ENCODE data around the gene FAM174A. TPM values are rescaled to one million over a fixed set of nuclear protein-coding genes. Genes with fewer than 3 reads are reported as not detected.

The FAM174A gene
- total RNA-seq, 2 donors from 2014 or later, result 18.1 to 30.9 TPM

DNA sequence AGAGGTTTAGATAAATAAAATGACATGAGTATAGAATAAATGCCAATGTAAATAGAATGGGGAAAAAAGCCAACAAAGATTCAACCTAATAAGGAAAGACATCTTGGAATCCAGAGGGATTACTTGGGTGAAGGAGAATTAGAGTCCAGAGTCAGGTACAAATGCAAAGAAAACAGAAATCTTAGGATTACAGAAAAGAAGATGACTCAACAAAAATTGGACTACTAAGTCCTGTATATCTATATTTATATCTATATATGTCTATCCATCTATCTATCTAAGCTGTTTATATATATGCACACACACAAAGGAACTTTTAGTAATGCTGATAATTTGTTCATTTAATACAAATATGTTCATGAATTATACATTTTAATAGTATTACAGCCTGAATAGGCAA lies 27.6 kb downstream of the FAM174A start:
- no peak for TF ChIP-seq POLR2A (IDR thresholded peaks at IDR 0.05)
- TF ChIP-seq, protein P1, sequence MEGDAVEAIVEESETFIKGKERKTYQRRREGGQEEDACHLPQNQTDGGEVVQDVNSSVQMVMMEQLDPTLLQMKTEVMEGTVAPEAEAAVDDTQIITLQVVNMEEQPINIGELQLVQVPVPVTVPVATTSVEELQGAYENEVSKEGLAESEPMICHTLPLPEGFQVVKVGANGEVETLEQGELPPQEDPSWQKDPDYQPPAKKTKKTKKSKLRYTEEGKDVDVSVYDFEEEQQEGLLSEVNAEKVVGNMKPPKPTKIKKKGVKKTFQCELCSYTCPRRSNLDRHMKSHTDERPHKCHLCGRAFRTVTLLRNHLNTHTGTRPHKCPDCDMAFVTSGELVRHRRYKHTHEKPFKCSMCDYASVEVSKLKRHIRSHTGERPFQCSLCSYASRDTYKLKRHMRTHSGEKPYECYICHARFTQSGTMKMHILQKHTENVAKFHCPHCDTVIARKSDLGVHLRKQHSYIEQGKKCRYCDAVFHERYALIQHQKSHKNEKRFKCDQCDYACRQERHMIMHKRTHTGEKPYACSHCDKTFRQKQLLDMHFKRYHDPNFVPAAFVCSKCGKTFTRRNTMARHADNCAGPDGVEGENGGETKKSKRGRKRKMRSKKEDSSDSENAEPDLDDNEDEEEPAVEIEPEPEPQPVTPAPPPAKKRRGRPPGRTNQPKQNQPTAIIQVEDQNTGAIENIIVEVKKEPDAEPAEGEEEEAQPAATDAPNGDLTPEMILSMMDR (IDR thresholded peaks at IDR 0.05), result no peak
- H3K4me1 ChIP-seq, result no peaks in the 10 kb centered on the region
- ATAC-seq (no peak), DNase-seq (no peak)
- no peak overlapping the region for H3K4me3 ChIP-seq
- H3K36me3 ChIP-seq (replicated peaks in 1 of 2; ENCODE audit: insufficient read depth in 1 of 2, low read depth in 2 of 2), result no peaks in the 10 kb centered on the region
- intact Hi-C loops (cut with DNase I), result no loop called here
- H3K27me3 ChIP-seq, result no peaks in the 10 kb centered on the region
- no peaks in the 10 kb centered on the region for H3K9me3 ChIP-seq
- H3K27ac ChIP-seq, result no peak overlapping the region

DNA sequence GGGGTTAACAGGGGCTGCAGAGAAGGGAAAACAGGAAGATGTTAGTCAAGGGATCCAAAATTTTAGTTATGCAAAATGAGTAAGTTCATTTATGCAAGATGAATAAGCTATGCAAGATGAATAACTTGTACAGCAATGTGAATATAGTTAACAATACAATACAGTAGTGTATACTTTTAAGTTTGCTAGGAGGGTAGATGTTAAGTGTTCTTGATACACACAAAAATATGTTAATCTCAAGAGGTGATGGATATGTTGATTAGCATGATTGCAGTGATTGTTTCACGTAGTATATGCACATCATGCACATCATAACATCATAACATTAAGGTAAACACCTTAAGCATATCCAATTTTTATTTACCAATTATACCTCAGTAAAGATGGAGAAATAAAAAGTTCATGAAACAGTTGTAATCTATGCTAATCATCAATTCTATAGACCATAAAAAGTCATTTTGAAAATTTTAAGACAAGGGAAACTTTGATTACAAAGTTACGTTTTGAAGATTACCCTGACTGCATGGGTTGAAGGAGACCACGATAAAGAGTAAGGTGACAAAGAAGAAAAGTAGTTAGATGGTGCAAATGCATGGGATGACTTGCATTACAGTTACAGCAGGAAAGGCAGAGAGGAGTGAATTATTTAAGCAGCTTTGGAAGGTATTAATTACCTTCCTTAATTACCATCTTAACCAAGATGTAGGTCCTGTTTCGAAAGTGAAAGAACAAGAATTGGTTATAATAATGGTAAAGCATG lies 31.4 kb downstream of the FAM174A start:
- intact Hi-C loops (cut with DNase I), result no loop called here
- Histone ChIP-seq H3K9me3 (no peaks in the 10 kb centered on the region), H3K4me1 (no peaks in the 10 kb centered on the region), H3K27ac (no peak overlapping the region), H3K27me3 (no peaks in the 10 kb centered on the region), H3K4me3 (no peak overlapping the region), H3K36me3 (replicated peaks in 1 of 2; ENCODE audit: insufficient read depth in 1 of 2, low read depth in 2 of 2) (no peaks in the 10 kb centered on the region)
- DNase-seq (no peak), ATAC-seq (no peak)
- WGBS, 2 donors, result 88 to 92% methylated on average over 4 of the region's 4 CpGs
- TF ChIP-seq POLR2A (IDR thresholded peaks at IDR 0.05), result no peak
- TF ChIP-seq, protein P1 (IDR thresholded peaks at IDR 0.05), result no peak

DNA sequence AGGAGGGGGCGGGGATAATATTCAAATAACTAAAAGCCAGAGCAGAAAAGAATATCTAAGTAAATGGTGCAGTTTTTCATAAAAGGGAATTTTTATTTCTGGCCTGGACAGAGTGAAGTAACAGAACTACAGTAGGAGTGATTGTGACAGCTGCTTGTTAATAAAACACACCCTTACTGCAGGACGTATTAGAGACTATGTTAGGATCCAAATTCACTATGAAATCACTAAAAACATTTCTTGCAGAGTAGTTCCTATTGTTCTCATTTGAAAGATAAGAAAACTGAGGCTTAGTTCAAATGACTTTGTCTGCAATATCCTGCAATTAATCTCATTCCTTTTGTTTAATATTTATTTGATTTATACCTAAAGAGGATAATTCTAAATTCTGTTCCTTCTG lies 39.5 kb downstream of the FAM174A start:
- Histone ChIP-seq H3K36me3 (replicated peaks in 1 of 2; ENCODE audit: insufficient read depth in 1 of 2, low read depth in 2 of 2) (no peaks in the 10 kb centered on the region), H3K27ac (no peak overlapping the region), H3K4me3 (no peak overlapping the region), H3K9me3 (no peaks in the 10 kb centered on the region), H3K4me1 (no peaks in the 10 kb centered on the region), H3K27me3 (no peaks in the 10 kb centered on the region)
- 79 to 87% methylated on average over 2 of the region's 2 CpGs for WGBS, 2 donors
- TF ChIP-seq, protein P1 (IDR thresholded peaks at IDR 0.05), result no peak
- TF ChIP-seq POLR2A (IDR thresholded peaks at IDR 0.05), result no peak
- intact Hi-C loops (cut with DNase I), result no loop called here
- ATAC-seq (no peak), DNase-seq (no peak)

DNA sequence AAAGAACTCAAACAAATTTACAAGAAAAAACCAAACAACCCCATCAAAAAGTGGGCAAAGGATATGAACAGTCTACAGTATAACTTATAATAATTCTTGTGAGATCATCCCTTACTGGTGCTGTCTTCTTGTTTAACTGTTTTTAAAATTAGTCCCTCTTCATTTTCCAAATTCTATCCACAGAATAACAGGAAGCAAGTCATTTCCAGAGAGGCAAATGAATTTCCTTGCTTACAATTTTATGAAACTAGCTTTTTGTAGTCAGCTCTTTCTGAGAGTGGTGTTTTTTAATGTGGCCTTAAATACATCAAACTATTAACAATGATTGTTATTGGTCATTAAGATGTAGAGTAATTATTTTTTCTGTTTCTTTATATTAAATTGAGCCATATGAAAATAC lies 40.6 kb downstream of the FAM174A start:
- no peaks in the 10 kb centered on the region for H3K27me3 ChIP-seq
- no peak overlapping the region for H3K4me3 ChIP-seq
- intact Hi-C loops (cut with DNase I), result no loop called here
- ATAC-seq (no peak), DNase-seq (no peak)
- no peaks in the 10 kb centered on the region for H3K9me3 ChIP-seq
- H3K27ac ChIP-seq, result no peak overlapping the region
- H3K36me3 ChIP-seq (replicated peaks in 1 of 2; ENCODE audit: insufficient read depth in 1 of 2, low read depth in 2 of 2), result no peaks in the 10 kb centered on the region
- no peaks in the 10 kb centered on the region for H3K4me1 ChIP-seq
- TF ChIP-seq, protein P1 (IDR thresholded peaks at IDR 0.05), result no peak
- TF ChIP-seq POLR2A (IDR thresholded peaks at IDR 0.05), result no peak

DNA sequence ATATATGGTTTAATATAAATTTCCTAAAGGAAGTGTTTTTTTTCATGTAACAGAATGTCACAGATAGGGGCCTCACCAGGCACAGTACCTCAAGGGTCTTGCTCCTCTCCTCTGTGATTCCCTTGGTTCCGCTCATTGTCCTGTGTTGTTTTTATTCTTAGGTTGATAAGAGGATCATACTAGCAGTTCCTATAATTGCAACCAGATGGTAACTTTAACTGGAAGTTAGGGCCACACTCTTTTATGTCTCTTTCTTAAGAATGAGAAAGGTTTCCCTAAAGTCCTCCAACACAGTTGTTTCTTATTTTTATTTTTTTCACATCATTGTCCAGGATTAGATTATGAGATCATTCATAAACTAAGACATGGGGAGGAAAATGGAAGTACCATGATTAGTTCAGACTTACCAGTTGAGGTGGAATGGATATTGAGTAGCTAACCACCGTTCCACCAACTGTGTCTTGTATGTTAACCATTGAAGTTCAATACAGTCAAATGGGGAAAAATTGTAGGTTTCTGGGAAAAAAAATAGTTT lies 41.1 kb downstream of the FAM174A start:
- no peak for DNase-seq
- no peaks in the 10 kb centered on the region for H3K4me1 ChIP-seq
- 85 to 90% methylated on average over 2 of the region's 2 CpGs for WGBS, 2 donors
- no peak for ATAC-seq
- no peaks in the 10 kb centered on the region for H3K27me3 ChIP-seq
- no peak overlapping the region for H3K4me3 ChIP-seq
- H3K9me3 ChIP-seq, result no peaks in the 10 kb centered on the region
- H3K27ac ChIP-seq, result no peak overlapping the region
- H3K36me3 ChIP-seq (replicated peaks in 1 of 2; ENCODE audit: insufficient read depth in 1 of 2, low read depth in 2 of 2), result no peaks in the 10 kb centered on the region
- TF ChIP-seq POLR2A (IDR thresholded peaks at IDR 0.05), result no peak
- TF ChIP-seq, protein P1 (IDR thresholded peaks at IDR 0.05), result no peak
- intact Hi-C loops (cut with DNase I), result no loop called here

Data from body of pancreas (tissue), 4 donors.